ENCODE results near the gene CDC42EP1.
A peak's percentile ranks its signal among the peaks of the same experiment; 100 is the strongest.
"Not testable (repeated sequence)": the region's sequence is repeated elsewhere in the genome, so short reads cannot be mapped to it uniquely, and the experiment has no call there.

The CDC42EP1 gene

DNA sequence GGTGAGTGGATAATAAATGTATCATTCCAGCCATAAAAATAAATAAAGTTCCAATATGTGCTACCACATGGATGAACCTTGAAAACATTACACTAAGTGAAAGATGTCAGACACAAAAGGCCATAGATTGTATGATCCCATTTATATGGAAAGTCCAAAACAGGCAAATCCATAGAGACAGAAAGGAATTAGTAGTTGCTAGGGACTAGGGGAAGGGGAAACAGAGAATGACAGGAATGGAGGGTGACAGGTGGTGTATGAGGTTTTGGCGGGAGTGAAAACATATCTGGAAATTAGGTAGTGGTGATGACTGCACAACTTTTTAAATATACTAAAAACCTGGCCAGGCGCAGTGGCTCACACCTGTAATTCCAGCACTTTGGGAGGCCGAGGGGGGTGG is 25.8 kb upstream of the CDC42EP1 start:
- no peak for DNase-seq (ENCODE audit: low spot score)

DNA sequence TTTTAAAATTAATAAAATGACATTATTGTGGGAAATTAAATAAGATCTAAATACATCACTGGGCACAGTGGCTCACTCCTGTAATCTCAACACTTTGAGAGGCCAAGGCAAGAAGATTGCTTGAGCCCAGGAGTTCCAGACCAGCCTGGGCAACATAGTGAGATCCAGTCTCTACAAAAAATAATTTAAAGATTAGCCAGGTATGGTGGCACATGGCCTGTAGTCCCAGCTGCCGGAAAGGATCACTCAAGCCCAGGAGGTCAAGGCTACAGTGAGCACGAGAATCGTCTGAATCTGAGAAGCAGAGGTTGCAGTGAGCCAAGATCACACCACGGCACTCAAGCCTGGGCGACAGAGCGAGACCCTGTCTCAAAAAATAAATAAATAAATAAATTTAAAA is 25.1 kb upstream of the CDC42EP1 start:
- DNase-seq (ENCODE audit: low spot score), result no peak

DNA sequence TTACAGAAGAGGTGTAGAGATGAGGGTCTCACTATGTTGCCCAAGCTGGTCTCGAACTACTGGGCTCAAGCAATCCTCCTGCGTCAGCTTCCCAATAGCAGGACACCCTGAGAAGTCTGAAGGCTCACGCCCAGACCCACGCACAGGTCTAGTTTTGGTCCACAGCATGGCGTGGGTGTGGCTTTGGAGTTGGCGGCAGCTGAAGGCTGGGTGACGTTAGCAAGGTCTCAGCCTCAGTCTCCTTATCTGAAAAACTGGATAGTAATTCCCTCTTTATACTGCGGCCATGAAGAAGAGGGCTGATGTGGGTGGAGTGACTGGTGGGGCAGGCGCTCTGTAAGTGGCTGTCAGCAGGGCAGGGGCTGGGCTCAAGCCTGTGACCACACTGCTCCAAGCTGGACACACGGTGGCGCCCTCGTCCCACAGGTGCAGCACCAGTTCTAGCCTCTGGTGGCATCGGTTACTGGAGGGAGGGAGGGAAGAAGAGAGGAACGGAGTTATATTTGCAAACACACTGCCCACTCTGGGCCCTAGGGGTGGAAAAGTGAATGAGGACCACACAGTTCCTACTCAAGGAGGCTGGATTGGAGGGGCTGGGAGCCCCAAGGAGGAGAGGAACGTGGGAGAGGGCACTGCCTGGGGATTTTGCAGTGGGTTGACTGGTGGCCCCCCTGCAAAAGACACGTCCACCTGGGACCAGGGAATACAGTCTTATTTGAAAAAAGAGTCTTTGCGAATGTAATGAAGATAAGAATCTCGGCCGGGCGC is 21.5 kb upstream of the CDC42EP1 start:
- peak; percentile 95 for DNase-seq (ENCODE audit: low spot score)

DNA sequence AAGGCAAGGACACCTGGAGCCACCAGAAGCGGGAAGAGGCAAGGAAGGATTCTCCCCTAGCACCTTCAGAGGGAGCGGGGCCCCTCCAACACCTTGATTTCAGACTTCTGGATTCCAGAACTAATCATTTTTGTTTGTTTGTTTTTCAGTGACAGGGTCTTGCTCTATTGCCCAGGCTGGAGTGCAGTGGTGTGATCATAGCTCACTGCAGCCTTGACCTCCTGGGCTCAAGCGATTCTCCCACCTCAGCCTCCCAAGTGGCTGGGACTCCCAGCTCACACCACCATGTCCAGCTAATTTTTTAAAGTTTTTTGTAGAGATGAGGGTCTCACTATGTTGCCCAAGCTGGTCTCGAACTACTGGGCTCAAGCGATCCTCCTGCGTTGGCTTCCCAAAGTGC is 20.5 kb upstream of the CDC42EP1 start:
- not testable (repeated sequence) for DNase-seq (ENCODE audit: low spot score)

DNA sequence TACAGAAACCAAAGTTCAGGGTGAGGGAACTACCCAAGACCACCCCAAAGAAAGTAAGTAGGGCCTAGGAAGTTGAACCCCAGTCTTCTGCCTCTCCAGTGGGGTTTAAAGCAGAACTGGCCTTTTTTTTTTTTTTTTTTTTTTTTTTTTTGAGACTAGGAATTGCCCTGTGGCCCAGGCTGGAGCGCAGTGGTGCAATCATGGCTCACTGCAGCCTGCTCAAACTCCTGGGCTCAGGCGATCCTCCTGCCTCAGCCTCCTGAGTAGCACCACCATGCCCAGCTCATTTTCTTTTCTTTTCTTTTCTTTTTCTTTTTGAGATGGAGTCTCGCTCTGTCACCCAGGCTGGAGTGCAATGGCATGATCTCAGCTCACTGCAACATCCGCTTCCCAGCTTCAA is 17.9 kb upstream of the CDC42EP1 start:
- DNase-seq (ENCODE audit: low spot score), result not testable (repeated sequence)

DNA sequence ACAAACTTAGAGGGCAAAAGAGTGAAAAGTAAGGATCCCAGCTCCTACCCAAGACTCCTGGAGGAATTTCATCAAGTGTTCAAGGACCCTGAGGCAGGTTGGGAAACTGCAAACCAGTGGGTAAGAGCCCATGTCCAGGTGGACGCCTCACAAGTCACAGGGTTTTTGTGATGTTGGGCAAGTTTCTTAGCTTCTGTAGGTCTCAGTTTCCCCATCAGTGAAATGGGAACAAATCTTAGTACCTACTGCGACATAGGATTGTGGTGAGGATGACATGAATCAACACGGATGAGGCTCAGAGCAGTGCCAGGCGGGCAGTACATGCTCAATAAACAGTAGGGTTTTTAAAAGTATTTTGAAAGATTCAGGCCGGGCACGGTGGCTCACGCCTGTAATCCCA is 17.3 kb upstream of the CDC42EP1 start:
- DNase-seq (ENCODE audit: low spot score), result no peak

DNA sequence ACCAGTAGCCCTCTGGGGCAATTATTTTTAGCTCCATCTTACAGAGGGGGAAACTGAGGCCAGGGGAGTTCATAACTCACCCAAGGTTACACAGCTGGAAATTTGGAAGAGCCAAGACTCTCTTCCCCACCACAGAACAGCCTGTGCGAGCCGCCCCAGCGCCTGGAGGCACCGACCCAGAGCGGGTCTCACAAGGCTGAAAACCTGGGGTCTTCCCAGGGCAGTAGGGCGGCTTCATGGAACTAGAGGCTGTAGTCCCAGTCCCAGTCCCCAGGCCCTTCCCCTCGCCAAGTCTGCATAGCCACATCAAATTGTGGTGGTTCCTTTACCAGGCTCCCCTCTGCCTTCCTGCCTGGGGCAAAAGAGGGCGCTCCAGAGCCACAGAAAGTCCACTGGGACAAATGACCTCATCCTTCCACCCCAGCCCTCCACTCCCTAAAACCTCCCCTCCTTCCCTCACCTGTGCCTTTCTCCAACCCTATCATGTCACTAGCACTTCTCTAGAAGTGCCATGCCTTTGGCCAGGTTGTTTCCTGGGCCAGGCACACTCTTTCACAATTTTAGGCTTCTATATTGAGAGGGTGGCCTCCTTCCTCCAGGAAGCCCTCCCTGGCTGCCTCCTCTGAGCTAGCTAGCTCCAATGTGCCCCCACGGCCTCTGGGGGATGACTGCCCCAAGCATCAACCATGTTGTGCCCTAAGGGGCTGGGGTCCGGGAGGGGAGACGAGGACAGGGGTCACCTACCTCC is 15.2 kb upstream of the CDC42EP1 start:
- DNase-seq (ENCODE audit: low spot score), result peak; percentile 73

DNA sequence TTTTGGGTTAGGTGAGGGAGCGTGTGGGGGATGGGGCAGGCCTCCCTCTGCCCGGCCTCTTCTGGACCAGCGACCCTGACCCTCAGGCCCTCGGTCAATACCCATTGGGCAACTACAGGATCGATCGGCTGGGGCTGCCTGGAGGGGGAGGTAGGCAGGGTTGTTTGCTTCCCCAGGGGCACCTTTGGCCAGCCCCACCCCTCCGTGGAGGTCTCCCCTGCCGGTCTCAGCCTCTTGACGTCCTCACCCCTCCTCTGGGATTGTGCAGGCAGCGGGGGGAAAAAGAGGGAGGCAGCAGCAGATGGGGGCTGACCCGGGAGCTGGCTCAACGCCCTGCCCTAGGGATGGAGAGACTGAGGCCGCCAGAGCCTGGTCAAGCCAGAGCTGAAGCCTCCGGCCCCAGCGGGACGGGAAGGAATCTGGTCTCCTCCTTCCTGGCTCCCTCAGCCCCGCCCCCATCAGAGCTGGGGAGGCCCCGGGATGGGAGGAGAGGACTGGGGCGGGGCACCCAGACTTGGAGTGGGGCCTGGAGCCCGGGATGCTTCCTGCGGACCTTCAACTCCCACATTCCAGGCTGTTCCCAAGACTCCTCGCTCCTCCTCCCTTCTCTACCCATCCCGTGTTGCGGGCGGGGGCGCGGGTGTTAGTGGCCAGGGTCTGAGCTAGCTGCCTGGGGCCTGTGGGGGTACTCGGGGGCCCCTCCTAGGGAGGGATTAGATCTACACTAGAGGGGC is 14.4 kb upstream of the CDC42EP1 start:
- DNase-seq (ENCODE audit: low spot score), result peak; percentile 98

DNA sequence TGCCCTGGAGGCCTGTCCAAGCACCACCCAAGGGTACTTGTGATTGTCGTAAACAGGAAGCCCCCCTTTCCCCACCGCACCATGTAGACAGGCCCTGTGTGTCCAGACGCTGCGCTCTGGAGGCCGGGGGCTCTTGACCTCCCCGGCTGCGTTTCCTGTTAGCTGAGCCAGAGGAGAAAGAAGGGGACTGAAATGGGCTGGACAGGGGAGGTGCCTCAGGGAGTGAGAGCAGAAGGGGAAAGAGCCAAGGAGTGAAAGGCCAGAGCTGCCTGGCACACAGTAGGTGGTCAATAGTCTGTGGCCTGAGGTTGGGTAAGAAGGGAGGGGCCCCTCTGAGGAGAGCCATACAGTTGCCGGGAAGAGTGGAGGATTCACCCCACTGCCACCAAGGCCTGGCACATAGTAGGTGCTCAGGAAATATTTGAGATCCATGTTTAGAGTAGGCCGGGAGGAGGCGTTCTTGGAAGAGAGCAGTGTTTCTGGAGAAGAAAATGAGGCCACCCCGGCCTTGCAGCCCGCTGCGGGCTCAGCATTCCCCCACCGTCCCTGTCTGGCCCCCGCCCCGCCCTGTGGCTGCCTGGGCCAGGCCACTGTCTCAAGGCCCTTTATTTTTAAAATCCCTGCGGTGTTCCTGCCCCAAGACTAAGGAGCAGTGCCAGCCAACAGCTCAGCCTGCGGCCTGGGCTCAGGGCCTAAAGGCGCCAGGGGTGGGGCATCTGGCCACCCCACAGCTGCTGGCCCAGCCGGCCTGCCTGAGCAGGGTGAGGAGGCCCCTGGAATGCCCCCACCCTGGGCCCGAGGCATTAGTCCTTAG is 13.6 kb upstream of the CDC42EP1 start:
- peak; percentile 74 for DNase-seq (ENCODE audit: low spot score)

DNA sequence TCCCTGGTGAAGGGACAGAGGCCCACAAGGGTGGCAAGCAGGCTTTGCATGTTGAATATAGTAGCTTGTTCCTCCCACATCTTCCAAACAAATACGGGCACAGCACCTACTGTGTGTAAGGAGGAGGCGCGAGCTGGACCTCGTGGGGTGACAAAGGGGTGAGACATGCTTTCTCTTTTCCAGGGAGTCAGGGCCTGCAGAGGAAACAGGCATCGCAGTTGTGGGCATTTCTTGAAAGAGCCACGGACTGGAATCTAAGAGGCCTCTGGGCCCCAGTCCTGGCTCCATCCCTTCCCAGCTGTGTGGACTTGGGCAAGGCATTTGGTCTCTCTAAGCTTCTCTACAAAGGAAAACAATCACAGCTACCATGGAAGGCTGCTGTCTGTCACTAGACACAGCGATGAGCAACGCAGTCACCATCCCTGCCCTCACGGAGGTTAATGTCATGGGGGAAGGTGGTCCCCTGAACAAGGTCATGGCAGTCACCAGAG is 13.0 kb upstream of the CDC42EP1 start:
- no peak for DNase-seq (ENCODE audit: low spot score)

DNA sequence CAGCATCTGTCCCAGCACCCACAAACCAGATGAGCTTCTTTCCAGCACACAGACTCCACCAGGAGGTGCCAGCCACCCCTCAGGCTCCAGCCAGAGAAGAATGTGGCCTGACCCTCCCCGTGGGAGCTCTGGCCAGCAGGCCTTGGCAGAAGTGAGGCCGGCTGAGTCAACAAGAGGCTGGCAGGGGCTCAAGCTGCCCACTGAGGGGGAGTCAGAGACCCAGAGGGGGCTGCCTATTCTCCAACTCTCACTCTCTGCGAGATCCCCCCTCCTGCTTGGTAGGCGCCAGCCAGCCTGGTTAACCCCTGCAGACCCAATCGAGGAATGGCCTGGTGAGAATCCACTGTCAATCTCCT is 10.6 kb upstream of the CDC42EP1 start:
- peak; percentile 66 for DNase-seq (ENCODE audit: low spot score)

DNA sequence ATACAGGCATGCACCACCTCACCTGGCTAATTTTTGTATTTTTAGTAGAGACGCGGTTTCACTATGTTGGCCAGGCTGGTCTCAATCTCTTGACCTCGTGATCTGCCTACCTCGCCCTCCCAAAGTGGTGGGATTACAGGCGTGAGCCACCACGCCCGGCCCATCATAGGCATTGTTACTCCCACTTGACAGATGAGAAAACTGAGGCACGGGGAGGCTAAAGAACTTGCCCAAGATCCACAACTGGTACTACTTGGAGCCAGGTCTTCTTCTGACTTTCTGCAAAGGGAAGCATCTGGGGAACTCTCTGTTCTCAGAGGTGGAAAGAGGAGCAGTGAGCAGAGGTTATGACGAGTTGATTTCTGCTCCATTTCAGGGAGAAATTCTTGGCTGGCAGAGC is 9.4 kb upstream of the CDC42EP1 start:
- not testable (repeated sequence) for DNase-seq (ENCODE audit: low spot score)

DNA sequence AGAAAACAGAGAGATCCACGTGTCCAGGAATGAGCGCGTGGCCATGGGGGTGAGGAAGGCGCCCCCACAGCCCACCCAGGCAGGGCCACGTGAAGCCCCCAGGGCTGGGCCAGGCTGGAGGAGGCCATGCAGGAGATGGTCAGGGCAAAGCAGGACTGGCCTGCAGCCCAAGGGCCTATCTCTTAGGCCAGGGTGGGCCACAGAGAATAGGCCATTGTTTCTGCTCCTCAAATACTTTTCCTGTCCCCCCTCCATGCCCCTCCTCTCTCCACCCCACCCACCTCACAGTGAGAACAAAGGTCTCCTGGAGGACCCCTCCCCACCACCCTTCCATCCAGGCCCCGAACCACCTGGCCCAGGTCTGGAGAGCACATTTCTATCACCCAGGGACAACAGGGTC is 8.3 kb upstream of the CDC42EP1 start:
- no peak for DNase-seq (ENCODE audit: low spot score)

DNA sequence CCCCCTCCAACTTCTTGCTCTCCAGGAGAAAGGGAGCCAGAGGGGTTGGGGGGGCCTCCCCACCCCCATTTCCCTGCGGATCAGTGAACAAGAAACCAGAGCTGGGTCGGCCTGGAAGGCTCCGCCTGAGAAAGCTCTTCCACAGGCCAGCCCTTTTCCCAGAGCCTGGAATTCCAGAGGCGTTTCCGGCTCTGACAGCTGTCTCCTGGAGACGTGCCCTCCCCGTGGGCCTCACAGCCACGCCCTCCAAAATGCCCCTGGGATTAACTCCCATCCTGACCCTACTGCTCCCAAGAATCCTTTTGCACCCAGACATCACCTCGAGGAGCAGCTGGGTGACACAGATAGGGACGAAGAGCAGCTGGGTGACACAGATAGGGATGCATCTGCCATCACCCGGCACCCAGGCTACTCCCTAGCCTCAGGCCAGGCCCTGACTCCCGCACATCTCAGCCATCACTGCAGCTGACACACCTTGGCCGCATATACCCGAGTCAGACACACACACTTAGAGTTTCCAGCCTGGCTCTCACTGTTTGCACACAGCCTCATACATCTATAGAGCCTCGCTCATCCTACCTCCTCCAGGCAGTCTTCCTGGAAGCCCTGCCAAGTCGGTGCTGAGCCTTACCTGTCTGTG is 7.6 kb upstream of the CDC42EP1 start:
- DNase-seq (ENCODE audit: low spot score), result peak; percentile 81

DNA sequence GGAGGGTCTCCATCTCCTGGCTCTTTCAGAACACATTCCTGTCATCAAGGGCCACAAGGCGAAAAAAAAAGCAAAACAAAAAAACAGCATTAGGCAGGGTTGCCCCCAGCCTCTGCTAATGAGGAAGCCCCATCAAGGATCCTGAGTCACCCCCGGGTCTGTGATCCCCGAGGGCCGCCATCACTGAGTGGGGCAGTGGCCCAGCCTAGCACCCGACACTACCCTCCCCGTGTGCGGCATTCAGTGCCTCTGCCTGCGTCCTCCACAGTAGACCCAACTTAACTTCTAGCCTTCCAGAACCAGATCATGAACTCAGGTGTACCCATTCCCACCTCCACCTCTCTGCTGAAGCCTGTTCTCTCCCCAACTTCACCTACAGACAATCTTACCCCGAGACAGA is 6.6 kb upstream of the CDC42EP1 start:
- DNase-seq (ENCODE audit: low spot score), result no peak

DNA sequence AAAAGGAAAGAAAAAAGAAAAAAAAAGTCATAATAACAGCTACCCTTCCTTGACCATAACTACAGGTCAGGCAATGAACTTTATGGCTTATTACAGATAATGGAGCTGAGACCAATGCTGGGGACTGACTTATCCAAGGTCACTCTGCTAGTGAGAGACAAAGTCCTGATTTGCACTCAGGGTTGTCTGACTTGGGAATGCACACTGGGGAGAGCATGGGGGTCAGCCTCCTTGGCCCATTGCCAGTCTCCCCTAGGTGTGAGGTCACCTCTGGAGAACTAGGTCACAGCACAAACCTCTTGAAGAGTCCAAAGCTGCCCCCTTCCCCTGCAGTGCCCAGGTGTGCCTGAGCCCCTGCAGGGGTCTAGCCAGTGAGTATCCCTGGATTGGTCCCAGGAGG is 5.3 kb upstream of the CDC42EP1 start:
- no peak for DNase-seq (ENCODE audit: low spot score)

DNA sequence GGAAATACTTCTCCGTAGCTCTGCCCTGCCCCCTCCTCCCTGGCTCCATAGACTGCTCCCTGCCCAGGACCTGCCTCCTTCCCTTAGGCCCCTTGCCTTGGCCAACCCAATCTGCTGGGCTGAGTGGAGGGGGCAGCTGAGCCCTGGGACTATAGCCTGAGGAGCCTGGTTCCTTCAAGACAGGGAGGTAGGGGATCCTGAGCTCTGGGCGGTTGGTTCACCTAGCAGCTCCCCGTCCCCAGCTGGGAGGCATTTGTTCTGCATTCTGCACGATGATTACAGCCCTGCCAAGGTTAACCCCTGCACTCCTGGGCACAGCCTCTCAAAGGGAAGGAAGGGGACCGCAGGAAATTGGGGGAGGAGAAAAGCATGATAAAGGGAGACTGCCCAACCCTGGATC is 3.6 kb upstream of the CDC42EP1 start:
- no peak for DNase-seq (ENCODE audit: low spot score)

DNA sequence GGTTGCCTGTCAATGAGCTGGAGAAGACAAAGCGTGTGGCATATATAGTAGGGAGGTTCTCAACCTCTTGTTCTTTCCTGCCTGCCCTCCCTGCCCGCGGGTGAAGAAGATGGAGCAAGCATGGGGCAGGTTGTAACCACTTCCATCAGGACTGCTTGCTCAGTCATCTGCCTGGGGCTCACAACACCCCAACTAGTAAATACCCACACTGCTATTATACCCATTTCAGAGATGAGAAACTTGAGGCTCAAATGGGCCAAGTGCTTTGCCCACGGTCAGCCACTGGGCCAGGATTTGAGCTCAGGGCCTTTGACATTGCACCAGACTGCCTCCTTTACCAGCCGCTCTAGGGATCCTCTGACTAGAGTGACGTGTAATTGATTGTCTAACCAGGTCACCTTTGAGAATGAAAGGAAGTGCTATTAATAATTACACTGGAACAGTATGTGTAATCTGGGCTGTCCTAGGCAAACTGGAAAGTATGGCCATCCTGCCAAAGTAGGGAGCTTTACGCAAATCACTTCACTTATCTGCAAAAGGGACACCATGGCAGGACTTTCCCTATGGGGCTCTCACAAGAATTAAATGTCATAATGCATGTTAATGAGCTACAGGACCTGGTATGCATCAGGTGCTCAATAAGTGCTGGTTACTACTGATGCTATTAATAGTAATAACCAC is 2.8 kb upstream of the CDC42EP1 start:
- no peak for DNase-seq (ENCODE audit: low spot score)

DNA sequence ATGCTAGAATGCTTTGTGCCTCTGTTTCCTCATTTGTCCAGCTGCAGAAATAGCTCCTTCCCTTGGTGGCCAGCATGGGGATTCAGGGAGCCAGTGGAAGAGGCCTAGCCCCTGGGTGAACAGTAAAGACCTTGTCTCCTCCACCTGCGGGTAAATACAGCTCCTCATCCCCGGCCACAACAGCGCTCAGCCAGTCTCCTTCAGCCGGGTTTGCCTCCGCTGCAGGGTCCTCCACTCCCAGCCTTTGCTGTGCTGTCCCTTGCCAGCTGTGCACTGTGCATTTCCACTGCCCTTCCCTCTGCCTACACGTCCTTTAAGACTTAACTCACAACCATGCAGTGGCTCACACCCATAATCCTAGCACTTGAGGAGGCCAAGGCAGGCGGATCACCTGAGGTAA is 1.5 kb upstream of the CDC42EP1 start:
- no peak for DNase-seq (ENCODE audit: low spot score)

DNA sequence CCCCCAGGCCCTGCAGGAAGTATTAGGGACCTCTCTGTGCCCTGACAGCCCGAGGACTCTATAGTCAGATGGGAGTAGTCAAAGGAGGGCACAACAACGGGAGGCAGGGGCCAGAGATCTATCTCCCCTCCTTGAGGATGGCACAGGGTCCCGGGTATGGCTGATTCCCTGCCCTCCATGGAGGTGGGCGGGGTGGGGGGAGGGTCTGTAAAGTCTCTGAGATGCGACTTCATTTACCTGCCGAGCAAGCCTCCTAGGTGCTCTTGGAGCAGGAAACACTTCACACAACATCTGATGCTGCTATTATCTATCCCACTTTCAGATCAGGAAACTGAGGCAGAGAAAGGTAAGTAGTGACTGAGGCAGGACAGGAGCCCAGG is 769 bp upstream of the CDC42EP1 start:
- no peak for DNase-seq (ENCODE audit: low spot score)

DNA sequence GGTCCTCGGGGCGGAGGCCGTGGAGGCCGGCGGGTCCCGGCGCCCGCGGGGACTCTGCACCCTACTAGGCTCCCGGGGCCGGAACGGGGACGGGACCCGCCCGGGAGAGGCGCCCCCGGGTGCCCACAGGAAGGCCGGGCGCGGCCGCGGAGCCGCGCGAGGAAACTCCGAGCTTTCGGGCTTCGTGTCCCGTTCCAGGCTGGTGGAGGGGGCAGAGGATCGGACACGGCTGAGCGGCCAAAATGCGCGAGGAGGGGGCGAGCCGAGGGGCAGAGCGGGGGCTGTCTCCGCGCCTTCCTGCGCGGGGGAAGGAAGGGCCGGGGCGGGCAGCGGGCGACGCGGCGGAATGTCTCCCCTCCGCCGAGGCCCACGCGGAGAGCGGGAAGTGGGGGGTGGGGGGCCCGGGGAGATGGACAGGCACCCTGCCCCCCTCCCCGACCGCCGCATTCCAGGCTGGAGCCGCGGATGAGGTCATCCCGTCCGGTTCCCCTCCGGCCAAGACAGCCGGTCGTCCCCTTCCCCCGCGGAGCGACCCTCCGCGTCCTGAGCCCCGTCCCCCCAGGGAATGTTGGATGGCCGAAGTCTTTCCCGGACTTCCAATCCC is 430 bp downstream of the CDC42EP1 start:
- peak; percentile 79 for DNase-seq (ENCODE audit: low spot score)
